ENCODE measurements around the gene RCL1.

- no peak for TF ChIP-seq POLR2A (IDR thresholded peaks at IDR 0.05; ENCODE audit: low read length)
- no peak for TF ChIP-seq GATA1 (IDR thresholded peaks at IDR 0.05; ENCODE audit: low read depth, low read length)
Measured at GRCh38 chr9:4854265-4854590, 61.5 kb downstream of the RCL1 start.

All from erythroblast (primary cell).